Stomach (tissue), 4 donors: ENCODE measurements around the gene LONP1.

ENCODE experiments used
- EP300 ChIP-seq: sonication (generic); formaldehyde crosslinking; IDR thresholded peaks from one replicate; pipeline ENCODE4 v1.6.1; 2017; ENCODE audit warnings: antibody characterized with exemption
- POLR2A ChIP-seq, 4 donors: fragments of 450-650 bp; IDR thresholded peaks; one replicate each; pipeline ENCODE4 v1.6.1; 2016; ENCODE audit warnings: antibody characterized with exemption in 4 of 4, control low read depth in 2 of 4, mild to moderate bottlenecking in 1 of 4, moderate library complexity in 1 of 4
- TF ChIP-seq, protein P1 (sequence below), 7 experiments: fragments of 450-650 bp in 4 of 7; fragments of 200-600 bp in 3 of 7; sonication (generic) in 3 of 7; IDR thresholded peaks; one replicate each; pipeline ENCODE4 v1.5.1; 2016 to 2019; ENCODE audit warnings: antibody characterized with exemption in 7 of 7, control low read depth in 2 of 7, mild to moderate bottlenecking in 1 of 7

DNA sequence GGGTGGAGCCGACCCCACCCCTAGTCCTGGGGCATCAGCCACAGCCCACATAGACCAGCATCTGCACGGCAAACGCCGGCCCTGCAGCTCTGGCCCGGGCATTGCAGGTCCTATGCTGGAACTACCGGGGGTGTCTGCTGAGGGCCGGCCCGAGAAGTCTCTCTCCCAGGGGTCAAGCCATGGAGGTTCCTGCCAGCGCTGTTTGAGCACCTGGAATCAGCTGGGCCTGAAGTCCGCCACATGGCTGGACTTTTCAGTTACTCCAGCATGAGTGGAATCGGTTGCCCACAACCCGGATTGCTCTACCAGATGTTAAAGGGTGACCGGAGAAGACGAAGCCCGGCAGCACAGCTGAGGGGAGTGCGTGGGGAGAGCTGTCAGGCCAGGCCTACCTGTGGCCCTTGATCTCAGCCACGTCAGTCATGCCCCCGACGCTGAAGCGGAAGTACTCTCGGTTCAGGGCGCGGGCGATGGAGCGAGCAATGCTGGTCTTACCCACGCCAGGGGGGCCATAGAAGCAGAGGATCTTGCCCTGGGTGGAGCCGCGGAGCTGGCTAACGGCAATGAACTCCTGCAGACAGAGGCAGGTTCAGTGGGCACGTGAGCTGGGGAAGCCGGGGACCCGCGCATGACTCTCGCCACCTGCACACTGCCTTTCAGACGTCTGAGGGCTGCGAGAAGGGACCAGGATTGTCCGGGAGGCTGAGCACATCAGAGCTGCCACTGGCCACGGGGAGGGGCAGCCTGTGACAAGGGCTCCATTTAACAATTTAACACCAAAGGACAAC, 21.1 kb downstream of the LONP1 start:
- TF ChIP-seq EP300 (no peak), POLR2A (IDR thresholded peaks at IDR 0.05) (no peak)
- TF ChIP-seq, protein P1, sequence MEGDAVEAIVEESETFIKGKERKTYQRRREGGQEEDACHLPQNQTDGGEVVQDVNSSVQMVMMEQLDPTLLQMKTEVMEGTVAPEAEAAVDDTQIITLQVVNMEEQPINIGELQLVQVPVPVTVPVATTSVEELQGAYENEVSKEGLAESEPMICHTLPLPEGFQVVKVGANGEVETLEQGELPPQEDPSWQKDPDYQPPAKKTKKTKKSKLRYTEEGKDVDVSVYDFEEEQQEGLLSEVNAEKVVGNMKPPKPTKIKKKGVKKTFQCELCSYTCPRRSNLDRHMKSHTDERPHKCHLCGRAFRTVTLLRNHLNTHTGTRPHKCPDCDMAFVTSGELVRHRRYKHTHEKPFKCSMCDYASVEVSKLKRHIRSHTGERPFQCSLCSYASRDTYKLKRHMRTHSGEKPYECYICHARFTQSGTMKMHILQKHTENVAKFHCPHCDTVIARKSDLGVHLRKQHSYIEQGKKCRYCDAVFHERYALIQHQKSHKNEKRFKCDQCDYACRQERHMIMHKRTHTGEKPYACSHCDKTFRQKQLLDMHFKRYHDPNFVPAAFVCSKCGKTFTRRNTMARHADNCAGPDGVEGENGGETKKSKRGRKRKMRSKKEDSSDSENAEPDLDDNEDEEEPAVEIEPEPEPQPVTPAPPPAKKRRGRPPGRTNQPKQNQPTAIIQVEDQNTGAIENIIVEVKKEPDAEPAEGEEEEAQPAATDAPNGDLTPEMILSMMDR (IDR thresholded peaks at IDR 0.05) = no peak
